CD4-positive, alpha-beta T cell (primary cell): Measurements from ENCODE around the gene RIPPLY2. TPM values are rescaled to one million over a fixed set of nuclear protein-coding genes. Genes with fewer than 3 reads are reported as not detected.
A peak's percentile ranks its signal among the peaks of the same experiment; 100 is the strongest.

Experiments
- ATAC-seq: fragments of 200-7000 bp; cut with Tn5 transposase; one replicate; pipeline ENCODE4 v1.10.0; 2022; ENCODE audit warnings: mild to moderate bottlenecking; ENCODE audit not compliant: poor library complexity
- CTCF ChIA-PET: fragments of 350-600 bp; sonication (Branson Sonifier 250); formaldehyde crosslinking; loops from one replicate; lab custom pipeline; 2021; ENCODE audit warnings: antibody characterized with exemption, inconsistent platforms; lab: Charles Lee
- POLR2A ChIA-PET: fragments of 350-600 bp; sonication (Branson Sonifier 250); formaldehyde crosslinking; loops from one replicate; lab custom pipeline; 2021; ENCODE audit warnings: antibody characterized with exemption, inconsistent platforms; lab: Charles Lee
- DNase-seq, 14 experiments: peaks; one replicate each; pipeline ENCODE4 v3.0.0-alpha.2; 2013 to 2020; ENCODE audit warnings: mixed read lengths in 2 of 14
- H3K27ac ChIP-seq, 2 donors: one replicate each; pipeline versions ENCODE4 v1.5.1 to v1.7.0; 2013; ENCODE audit warnings: low read length in 2 of 2, low read depth in 1 of 2, mild to moderate bottlenecking in 1 of 2
- H3K27me3 ChIP-seq, 2 experiments: 1 replicate in 1 of 2; 2 replicates in 1 of 2; pipeline versions ENCODE4 v1.6.1 to v1.7.0; 2013; ENCODE audit warnings: low read length in 2 of 2, control low read depth in 1 of 2, mild to moderate bottlenecking in 1 of 2, moderate library complexity in 1 of 2; ENCODE audit not compliant: insufficient read depth in 2 of 2, control insufficient read depth in 1 of 2
- H3K36me3 ChIP-seq: one replicate; pipeline ENCODE4 v1.6.1; 2013; ENCODE audit warnings: low read length, control low read depth; ENCODE audit not compliant: insufficient read depth
- H3K4me1 ChIP-seq: one replicate; pipeline ENCODE4 v1.6.1; 2013; ENCODE audit warnings: low read length, control low read depth; ENCODE audit not compliant: insufficient read depth
- H3K4me3 ChIP-seq: one replicate; pipeline ENCODE4 v1.5.1; 2013; ENCODE audit warnings: mild to moderate bottlenecking, low read length, moderate library complexity
- H3K9me3 ChIP-seq, 2 experiments: 1 replicate in 1 of 2; 2 replicates in 1 of 2; pipeline versions ENCODE4 v1.6.1 to v1.7.0; 2013; ENCODE audit warnings: low read length in 2 of 2, mild to moderate bottlenecking in 2 of 2, control low read depth in 1 of 2, moderate library complexity in 1 of 2; ENCODE audit not compliant: control insufficient read depth in 1 of 2, insufficient read depth in 1 of 2
- H3K27ac Mint-ChIP-seq: one replicate; pipeline ENCODE4 v1.8.0; 2020; ENCODE audit warnings: mixed read lengths
- H3K27me3 Mint-ChIP-seq: one replicate; pipeline ENCODE4 v1.8.0; 2021; ENCODE audit warnings: mixed read lengths
- H3K36me3 Mint-ChIP-seq: one replicate; pipeline ENCODE4 v1.8.0; 2021; ENCODE audit warnings: low read depth, mixed read lengths
- H3K4me1 Mint-ChIP-seq: one replicate; pipeline ENCODE4 v1.8.0; 2021; ENCODE audit warnings: low read depth, mixed read lengths
- H3K4me3 Mint-ChIP-seq: one replicate; pipeline ENCODE4 v1.8.0; 2020; ENCODE audit warnings: mild to moderate bottlenecking, mixed read lengths
- H3K9me3 Mint-ChIP-seq: one replicate; pipeline ENCODE4 v1.8.0; 2020; ENCODE audit warnings: mixed read lengths
- intact Hi-C, 2 experiments: fragments of 100-400 bp; cut with DNase I in 1 of 2; cut with micrococcal nuclease in 1 of 2; formaldehyde crosslinking; loops; one replicate each; pipeline versions ENCODE4 v1.15.1 to v1.9.0; 2023 to 2025; cut with DNase I, micrococcal nuclease
- total RNA-seq, 174 experiments: library from RNA in 2 of 174; stranded (reverse) in 2 of 174; gene quantifications; one replicate each; pipeline ENCODE4 v1.2.3 and lab custom pipeline; 2021 to 2026
- TF ChIP-seq, protein P1 (sequence below): fragments of 200-600 bp; IDR thresholded peaks from one replicate; pipeline ENCODE4 v1.8.0; 2022; ENCODE audit warnings: antibody characterized with exemption, mild to moderate bottlenecking

The RIPPLY2 gene
- total RNA-seq, 2 experiments from 2014 or later: not detected

DNA sequence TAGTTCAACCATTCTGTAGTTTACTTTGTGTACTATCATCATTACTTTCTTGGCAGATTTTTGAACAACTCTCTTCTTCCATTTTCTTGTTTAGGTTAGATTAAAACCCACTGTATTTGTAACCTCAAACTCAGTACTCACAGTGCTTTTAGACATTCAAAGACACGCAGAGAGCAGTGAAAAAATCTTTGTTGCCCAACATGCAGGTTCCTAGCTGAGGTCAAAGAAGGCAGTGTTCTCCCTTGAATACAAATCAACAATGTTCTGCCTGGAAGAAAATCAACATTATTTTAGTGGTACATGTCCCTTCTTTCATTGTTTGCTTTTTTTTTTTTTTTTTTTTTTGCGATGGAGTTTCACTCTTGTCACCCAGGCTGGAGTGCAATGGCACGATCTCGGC is 17.5 kb downstream of the RIPPLY2 start:
- Mint-ChIP-seq H3K4me3 (no peak overlapping the region), H3K36me3 (peaks cover 70% of the 10 kb centered on the region), H3K27me3 (no peaks in the 10 kb centered on the region), H3K9me3 (peaks cover 6% of the 10 kb centered on the region), H3K27ac (no peak overlapping the region), H3K4me1 (peaks cover 60% of the 10 kb centered on the region)
- no peak for DNase-seq
- POLR2A ChIA-PET: no interaction called here
- Histone ChIP-seq H3K36me3 (peaks cover 33% of the 10 kb centered on the region), H3K4me3 (no peak overlapping the region), H3K27ac (no peak overlapping the region), H3K27me3 (no peaks in the 10 kb centered on the region), H3K9me3 (peaks cover 6 to 21% of the 10 kb centered on the region in 2 experiments), H3K4me1 (peaks cover 2% of the 10 kb centered on the region)
- CTCF ChIA-PET: no interaction called here
- intact Hi-C loops: no loop called here
- no peak for ATAC-seq
- TF ChIP-seq, protein P1, sequence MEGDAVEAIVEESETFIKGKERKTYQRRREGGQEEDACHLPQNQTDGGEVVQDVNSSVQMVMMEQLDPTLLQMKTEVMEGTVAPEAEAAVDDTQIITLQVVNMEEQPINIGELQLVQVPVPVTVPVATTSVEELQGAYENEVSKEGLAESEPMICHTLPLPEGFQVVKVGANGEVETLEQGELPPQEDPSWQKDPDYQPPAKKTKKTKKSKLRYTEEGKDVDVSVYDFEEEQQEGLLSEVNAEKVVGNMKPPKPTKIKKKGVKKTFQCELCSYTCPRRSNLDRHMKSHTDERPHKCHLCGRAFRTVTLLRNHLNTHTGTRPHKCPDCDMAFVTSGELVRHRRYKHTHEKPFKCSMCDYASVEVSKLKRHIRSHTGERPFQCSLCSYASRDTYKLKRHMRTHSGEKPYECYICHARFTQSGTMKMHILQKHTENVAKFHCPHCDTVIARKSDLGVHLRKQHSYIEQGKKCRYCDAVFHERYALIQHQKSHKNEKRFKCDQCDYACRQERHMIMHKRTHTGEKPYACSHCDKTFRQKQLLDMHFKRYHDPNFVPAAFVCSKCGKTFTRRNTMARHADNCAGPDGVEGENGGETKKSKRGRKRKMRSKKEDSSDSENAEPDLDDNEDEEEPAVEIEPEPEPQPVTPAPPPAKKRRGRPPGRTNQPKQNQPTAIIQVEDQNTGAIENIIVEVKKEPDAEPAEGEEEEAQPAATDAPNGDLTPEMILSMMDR: no peak

DNA sequence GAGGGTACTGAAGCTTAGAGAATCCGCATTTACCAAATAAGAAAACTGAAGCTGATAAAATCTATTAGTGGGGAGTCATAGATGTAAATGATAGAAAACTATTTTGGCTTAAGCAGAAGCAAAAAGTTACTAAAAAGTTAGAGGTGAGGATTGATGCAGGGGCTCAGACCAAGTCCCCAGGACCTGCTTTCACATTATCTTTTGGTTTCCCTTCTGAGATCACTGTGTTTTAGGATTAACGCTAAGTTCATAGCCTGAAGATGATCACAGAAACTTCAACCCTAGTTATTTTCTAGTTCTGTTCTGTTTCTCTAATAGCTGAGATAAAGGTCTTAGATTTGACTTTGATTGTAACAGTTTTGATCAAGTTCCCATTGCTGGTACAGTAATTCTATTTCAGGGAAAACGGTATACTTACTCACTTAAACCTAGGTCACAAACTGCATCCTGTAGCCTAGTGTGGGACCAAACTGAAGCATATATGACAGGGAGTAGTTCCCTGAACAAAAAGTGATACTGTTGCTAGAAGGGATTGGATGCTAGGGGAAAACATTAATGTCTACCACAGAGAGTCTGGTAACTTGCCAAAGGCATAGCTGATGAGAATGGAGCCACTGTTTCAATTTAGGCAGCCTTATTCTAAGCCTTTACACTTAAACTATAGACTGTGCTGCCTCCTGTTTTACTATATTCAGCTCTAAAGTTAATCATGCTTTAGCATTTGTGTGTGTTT is 19.4 kb downstream of the RIPPLY2 start:
- Histone ChIP-seq H3K27me3 (no peaks in the 10 kb centered on the region), H3K9me3 (peaks cover 2 to 7% of the 10 kb centered on the region in 2 experiments), H3K4me1 (peaks cover 2% of the 10 kb centered on the region), H3K36me3 (peaks cover 15% of the 10 kb centered on the region), H3K4me3 (no peak overlapping the region), H3K27ac (no peak overlapping the region)
- H3K36me3 Mint-ChIP-seq: peaks cover 56% of the 10 kb centered on the region
- TF ChIP-seq, protein P1: no peak
- peaks cover 60% of the 10 kb centered on the region for H3K4me1 Mint-ChIP-seq
- no peak overlapping the region for H3K4me3 Mint-ChIP-seq
- ChIA-PET CTCF (no interaction called here), POLR2A (no interaction called here)
- no peaks in the 10 kb centered on the region for H3K27me3 Mint-ChIP-seq
- H3K27ac Mint-ChIP-seq: no peak overlapping the region
- ATAC-seq: no peak
- intact Hi-C loops: no loop called here
- DNase-seq: no peak
- H3K9me3 Mint-ChIP-seq: no peaks in the 10 kb centered on the region

DNA sequence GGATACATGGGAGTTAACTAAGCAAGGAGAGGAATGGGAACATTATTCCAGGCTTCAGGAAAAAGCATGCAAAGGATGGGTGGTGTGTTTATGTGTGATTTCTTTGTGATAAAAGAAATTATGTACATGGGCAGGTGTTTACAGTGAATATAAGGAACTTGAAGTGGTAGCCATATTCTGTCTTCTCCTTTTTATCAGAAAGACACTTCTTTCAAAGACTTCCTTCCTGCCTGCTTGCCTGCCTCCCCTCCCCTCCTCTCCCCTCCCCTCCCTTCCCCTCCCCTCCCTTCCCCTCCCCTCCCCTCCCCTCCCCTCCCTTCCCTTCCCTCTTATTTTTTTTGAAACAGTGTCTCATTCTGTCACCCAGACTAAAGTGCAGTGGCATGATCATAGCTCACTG is 20.7 kb downstream of the RIPPLY2 start:
- no peaks in the 10 kb centered on the region for H3K9me3 ChIP-seq
- H3K27me3 ChIP-seq: no peaks in the 10 kb centered on the region
- H3K36me3 ChIP-seq: peaks cover 5% of the 10 kb centered on the region
- no peak overlapping the region for H3K27ac Mint-ChIP-seq
- H3K4me1 Mint-ChIP-seq: peaks cover 58% of the 10 kb centered on the region
- ChIA-PET POLR2A (no interaction called here), CTCF (no interaction called here)
- H3K4me3 Mint-ChIP-seq: peak overlapping the region; percentile 1
- H3K4me3 ChIP-seq: no peak overlapping the region
- TF ChIP-seq, protein P1: no peak
- H3K4me1 ChIP-seq: peaks cover 3% of the 10 kb centered on the region
- H3K9me3 Mint-ChIP-seq: no peaks in the 10 kb centered on the region
- H3K36me3 Mint-ChIP-seq: peaks cover 43% of the 10 kb centered on the region
- no peak for ATAC-seq
- no peak overlapping the region for H3K27ac ChIP-seq
- no peaks in the 10 kb centered on the region for H3K27me3 Mint-ChIP-seq
- no peak for DNase-seq
- intact Hi-C loops: no loop called here
